Measurements from ENCODE around the gene SORCS3. TPM values are rescaled to one million over a fixed set of nuclear protein-coding genes. Genes with fewer than 3 reads are reported as not detected.

Gene SORCS3
- total RNA-seq, 1 experiment from 2014 or later, result 0.94 TPM

- TF ChIP-seq STAT6 (CRISPR knock-in tag; conservative IDR thresholded peaks at IDR 0.05; ENCODE audit: low read depth) (no peak), NR3C1 (CRISPR knock-in tag; conservative IDR thresholded peaks at IDR 0.05; ENCODE audit: low read depth) (no peak), IRF2 (CRISPR knock-in tag; IDR thresholded peaks at IDR 0.05; ENCODE audit: borderline replicate concordance, low read depth) (no peak), ZNF512 (CRISPR knock-in tag; IDR thresholded peaks at IDR 0.05; ENCODE audit: borderline replicate concordance) (no peak), MXD4 (CRISPR knock-in tag; IDR thresholded peaks at IDR 0.05; ENCODE audit: borderline replicate concordance) (no peak), ZNF671 (CRISPR knock-in tag; IDR thresholded peaks at IDR 0.05) (no peak)
Observed at GRCh38 chr10:104880624-104881398, 239.7 kb downstream of the SORCS3 start (continued).

GRCh38 chr10:104881740-104882139, 240.7 kb downstream of the SORCS3 start:
- H3K4me3 Mint-ChIP-seq, result no peak overlapping the region
- peak; percentile 63 for TF ChIP-seq USF2 (CRISPR knock-in tag; IDR thresholded peaks at IDR 0.05)
- no peak for TF ChIP-seq ZNF281 (CRISPR knock-in tag; IDR thresholded peaks at IDR 0.05)
- POLR2A ChIA-PET, result no interaction called here
- ATAC-seq, result no peak; the same call in 1 of the 2 replicates
- H3K36me3 Mint-ChIP-seq, result no peaks in the 10 kb centered on the region
- CTCF ChIA-PET, result interaction anchor here (0.6 kb wide), 1 partner anchor 243 kb away, joined by 3 read pairs; no protein-coding TSS in a partner anchor
- H3K27ac Mint-ChIP-seq, result no peak overlapping the region
- no peaks in the 10 kb centered on the region for H3K9me3 Mint-ChIP-seq
- H3K27me3 Mint-ChIP-seq (ENCODE audit: low read depth), result no peaks in the 10 kb centered on the region
- peaks cover 3% of the 10 kb centered on the region; the same call in 1 of the 2 replicates for H3K4me1 Mint-ChIP-seq
- no peak for DNase-seq (ENCODE audit: low spot score)

- CTCF ChIA-PET, result interaction anchor here (1.0 kb wide), 1 partner anchor 311 kb away, joined by 3 read pairs; no protein-coding TSS in a partner anchor
- TF ChIP-seq USF1 (CRISPR knock-in tag; IDR thresholded peaks at IDR 0.05) (no peak), ATF6 (CRISPR knock-in tag; IDR thresholded peaks at IDR 0.05) (no peak), TEAD4 (CRISPR knock-in tag; IDR thresholded peaks at IDR 0.05) (no peak)
- POLR2A ChIA-PET, result no interaction called here
Observed at GRCh38 chr10:104892879-104893617, 252.0 kb downstream of the SORCS3 start.

More at GRCh38 chr10:104892879-104893617, 252.0 kb downstream of the SORCS3 start:
- ATAC-seq (no peak), DNase-seq (ENCODE audit: low spot score) (no peak)
- Mint-ChIP-seq H3K36me3 (peaks cover 9% of the 10 kb centered on the region), H3K27me3 (ENCODE audit: low read depth) (no peaks in the 10 kb centered on the region; the same call in 1 of the 2 replicates), H3K4me1 (no peaks in the 10 kb centered on the region), H3K9me3 (peaks cover 22% of the 10 kb centered on the region), H3K4me3 (no peak overlapping the region), H3K27ac (no peak overlapping the region)

Measured in WTC11 (cell line).